Mucosa of gallbladder (tissue), 1 donor: Measurements from ENCODE around the gene SLC13A5. TPM values are rescaled to one million over a fixed set of nuclear protein-coding genes. Genes with fewer than 3 reads are reported as not detected.

Source experiments
- DNase-seq: peaks from one replicate; pipeline ENCODE4 v3.0.0-alpha.2; 2020; ENCODE audit warnings: low spot score
- total RNA-seq: library from RNA; stranded (reverse); gene quantifications from one replicate; pipeline ENCODE4 v1.2.1, GENCODE V29; 2021
- donor health status: DM: no; HTN: no; CAD: no.

Gene SLC13A5
- total RNA-seq, 1 donor from 2014 or later, result 0.52 TPM

DNA sequence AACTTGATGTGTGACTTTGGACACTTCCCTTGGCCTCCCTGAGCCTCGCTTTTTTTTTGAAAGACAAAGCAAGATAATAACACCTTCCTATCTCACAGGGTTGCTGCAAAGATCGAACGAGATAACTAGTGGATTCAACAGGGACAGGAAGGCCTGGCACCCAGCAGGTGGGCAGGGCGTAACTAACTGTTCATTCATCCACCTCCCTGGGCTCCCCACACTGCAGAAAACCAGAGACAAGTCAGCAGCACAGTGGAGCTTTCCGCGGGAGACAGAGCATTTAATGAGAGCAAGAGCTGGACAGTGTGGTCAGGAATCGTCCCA, 28.7 kb downstream of the SLC13A5 start:
- DNase-seq, result no peak

GRCh38 chr17:6683730-6684459, 29.3 kb downstream of the SLC13A5 start:
- no peak for DNase-seq

GRCh38 chr17:6683081-6683684, 30.0 kb downstream of the SLC13A5 start:
- DNase-seq, result no peak

DNA sequence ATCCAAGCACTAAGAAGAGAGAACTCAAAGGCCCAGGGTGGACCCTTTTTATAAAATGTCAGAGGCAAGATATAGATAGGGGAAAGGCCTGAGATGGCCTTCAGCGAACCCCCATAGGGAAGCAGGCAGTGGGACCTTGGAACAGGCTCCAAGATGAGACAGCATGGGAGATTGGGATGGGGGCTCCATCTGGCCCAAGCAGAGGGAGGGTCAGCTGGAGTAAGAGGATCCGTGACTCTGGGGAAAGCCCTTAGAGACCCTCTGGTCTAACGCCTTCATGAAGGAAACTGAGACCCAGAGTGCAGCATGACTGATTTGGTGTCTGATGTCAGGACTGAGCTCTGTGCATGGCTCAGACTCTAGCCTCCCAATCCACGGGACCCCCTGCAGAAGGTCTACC, 30.8 kb downstream of the SLC13A5 start:
- no peak for DNase-seq

DNA sequence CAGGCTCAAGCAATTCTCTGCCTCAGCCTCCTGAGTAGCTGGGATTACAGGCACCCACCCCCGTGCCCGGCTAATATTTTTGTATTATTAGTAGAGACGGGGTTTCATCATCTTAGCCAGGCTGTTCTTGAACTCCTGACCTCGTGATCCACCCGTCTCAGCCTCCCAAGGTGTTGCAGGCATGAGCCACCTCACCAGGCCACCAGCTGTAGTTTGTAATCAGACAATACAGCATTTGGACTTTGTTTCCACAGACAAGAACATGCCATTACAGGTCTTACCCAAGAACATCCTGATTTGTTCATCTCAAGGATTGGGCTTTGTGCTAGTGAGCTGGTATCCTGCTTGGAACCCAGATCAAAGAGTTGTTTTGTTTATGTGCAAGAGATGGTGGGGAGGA, 31.5 kb downstream of the SLC13A5 start:
- no peak for DNase-seq

DNA sequence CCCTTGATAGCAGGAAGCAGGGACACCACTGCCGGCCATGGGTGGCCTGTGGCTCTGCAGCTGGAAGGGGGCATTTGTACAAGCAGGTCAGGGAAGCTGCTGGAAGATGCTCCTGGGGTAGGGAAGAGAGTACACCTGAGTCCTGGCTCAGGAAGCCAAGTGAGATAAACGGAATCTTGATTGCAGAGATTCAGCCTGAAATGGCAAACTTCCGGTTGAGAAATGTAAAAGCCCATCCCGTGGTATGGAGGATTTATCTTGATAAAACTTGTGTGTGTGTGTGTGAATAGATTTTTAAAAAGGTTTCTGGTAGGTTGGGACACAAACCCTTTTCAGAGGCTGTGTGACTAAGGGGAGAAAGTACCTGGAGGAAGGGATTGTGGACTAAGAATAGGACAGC, 32.0 kb downstream of the SLC13A5 start:
- no peak for DNase-seq

GRCh38 chr17:6679241-6679640, 33.9 kb downstream of the SLC13A5 start:
- no peak for DNase-seq

DNA sequence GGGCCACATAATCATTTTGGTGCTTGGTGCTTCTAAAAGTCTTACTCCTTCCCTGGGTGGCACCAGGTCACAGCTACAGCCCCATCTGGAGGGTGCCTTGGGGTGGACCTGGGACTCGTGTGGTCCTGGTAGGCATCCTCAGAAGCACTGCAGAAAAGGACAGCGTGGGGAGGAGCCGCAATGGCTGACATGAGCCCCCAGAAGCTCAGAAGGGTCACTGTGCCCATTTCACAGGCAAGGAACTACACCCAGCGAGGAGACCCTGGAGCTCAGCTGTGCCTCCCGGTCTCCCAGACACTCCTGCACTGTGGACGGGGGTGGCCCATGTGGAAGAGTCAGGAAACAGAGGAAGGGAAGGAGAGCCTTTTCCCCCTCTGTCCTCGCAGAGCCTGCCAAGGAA, 35.2 kb downstream of the SLC13A5 start:
- no peak for DNase-seq

DNA sequence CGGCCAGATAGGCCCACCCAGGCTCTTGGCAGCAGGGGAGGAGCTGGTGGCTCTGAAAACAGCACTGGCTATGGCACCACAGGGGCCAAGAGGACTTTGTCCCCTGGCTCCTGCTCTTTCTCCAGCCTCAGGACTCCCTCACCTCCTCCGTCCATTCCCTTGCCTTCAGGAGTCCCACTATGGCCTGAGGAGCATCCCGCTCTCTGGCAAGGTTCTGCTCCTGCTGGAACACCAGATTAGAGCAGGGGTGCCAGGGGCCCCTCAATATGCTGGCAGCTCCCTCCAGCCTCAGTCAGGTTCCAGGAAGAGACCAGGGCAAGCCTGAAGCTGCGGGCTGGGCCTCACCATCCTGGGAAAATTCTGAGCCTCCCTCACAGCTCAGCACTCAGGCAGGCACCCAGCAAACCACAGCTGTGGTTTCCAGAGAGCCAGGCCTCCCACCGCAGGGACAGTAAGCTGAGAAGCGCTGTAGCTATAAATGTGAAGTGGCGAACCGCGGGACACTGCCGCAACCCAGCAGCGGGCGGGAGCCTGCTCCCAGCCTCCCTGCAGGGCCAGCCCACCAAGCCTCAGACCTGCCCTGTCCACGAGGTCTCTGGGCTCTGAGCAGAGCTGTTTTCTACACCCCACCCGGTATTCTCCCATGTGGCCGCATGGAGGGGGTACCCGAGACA, 35.9 kb downstream of the SLC13A5 start:
- DNase-seq, result no peak

- no peak for DNase-seq
Observed at GRCh38 chr17:6676802-6677157, 36.4 kb downstream of the SLC13A5 start.

DNA sequence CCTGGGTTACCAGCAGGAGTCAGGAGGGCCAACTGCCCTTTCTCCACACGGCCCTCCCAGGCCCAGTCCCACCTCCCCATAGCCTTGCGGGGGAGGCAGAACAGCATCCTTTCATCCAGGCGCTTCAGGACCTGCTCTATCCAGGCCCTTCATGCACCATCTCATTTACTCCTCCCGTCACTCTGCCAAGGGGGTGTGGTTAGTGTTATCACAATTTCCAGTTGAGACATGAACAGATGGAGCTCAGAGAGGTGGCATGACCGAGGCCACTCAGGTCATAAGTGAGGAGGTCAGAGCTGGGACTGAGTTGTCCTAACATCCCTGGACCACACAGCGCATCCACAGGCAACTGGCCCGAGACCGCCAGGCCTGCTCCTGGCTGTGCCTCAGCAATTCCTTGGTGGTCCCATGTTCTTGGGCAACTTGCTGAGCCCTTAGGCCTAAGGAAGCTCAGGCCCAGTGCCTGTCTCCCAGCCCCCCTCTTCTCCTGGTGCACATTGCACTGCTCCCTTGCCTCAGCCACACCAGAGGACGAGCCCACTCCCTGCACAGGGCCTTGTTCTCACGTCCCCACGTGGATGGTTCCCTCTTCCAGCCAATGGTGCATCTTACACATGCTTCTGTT, 37.9 kb downstream of the SLC13A5 start:
- DNase-seq, result no peak

- DNase-seq, result no peak
Observed at GRCh38 chr17:6674586-6674985, 38.6 kb downstream of the SLC13A5 start.

GRCh38 chr17:6671431-6671830, 41.7 kb downstream of the SLC13A5 start:
- no peak for DNase-seq

GRCh38 chr17:6670999-6671398, 42.2 kb downstream of the SLC13A5 start:
- DNase-seq, result no peak

GRCh38 chr17:6670571-6670970, 42.6 kb downstream of the SLC13A5 start:
- DNase-seq, result no peak

- DNase-seq, result no peak
Observed at GRCh38 chr17:6669479-6670212, 43.5 kb downstream of the SLC13A5 start.

- no peak for DNase-seq
Observed at GRCh38 chr17:6668727-6669425, 44.3 kb downstream of the SLC13A5 start.

GRCh38 chr17:6668219-6668618, 45.0 kb downstream of the SLC13A5 start:
- DNase-seq, result no peak

- DNase-seq, result no peak
Observed at GRCh38 chr17:6667516-6667915, 45.7 kb downstream of the SLC13A5 start.

GRCh38 chr17:6666557-6666956, 46.6 kb downstream of the SLC13A5 start:
- no peak for DNase-seq

- peak; percentile 77 for DNase-seq
Observed at GRCh38 chr17:6666077-6666521, 47.1 kb downstream of the SLC13A5 start.
